GM21381 (cell line): Measurements from ENCODE around the gene TEX19.

ENCODE experiments used
- ATAC-seq: cut with Tn5 transposase; IDR thresholded peaks from one replicate; pipeline ENCODE4 v1.9.1; 2021; ENCODE audit warnings: mild to moderate bottlenecking, moderate library complexity; ENCODE audit not compliant: unreplicated experiment

Gene TEX19

GRCh38 chr17:82320956-82321927 lies 37.8 kb upstream of the TEX19 start:
- no peak for ATAC-seq

- ATAC-seq, result no peak
Observed at GRCh38 chr17:82321947-82322466, 37.0 kb upstream of the TEX19 start.

- ATAC-seq, result no peak
Observed at GRCh38 chr17:82322526-82323453, 36.3 kb upstream of the TEX19 start.

GRCh38 chr17:82323514-82324234 lies 35.4 kb upstream of the TEX19 start:
- no peak for ATAC-seq

- ATAC-seq, result no peak
Observed at GRCh38 chr17:82324566-82325285, 34.3 kb upstream of the TEX19 start.

- ATAC-seq, result no peak
Observed at GRCh38 chr17:82325286-82326180, 33.5 kb upstream of the TEX19 start.

GRCh38 chr17:82327289-82327688 lies 31.8 kb upstream of the TEX19 start:
- ATAC-seq, result no peak

GRCh38 chr17:82327757-82328140 lies 31.3 kb upstream of the TEX19 start:
- ATAC-seq, result no peak

- ATAC-seq, result no peak
Observed at GRCh38 chr17:82328141-82328993, 30.7 kb upstream of the TEX19 start.

GRCh38 chr17:82328994-82329507 lies 30.0 kb upstream of the TEX19 start:
- ATAC-seq, result no peak

GRCh38 chr17:82329683-82330321 lies 29.2 kb upstream of the TEX19 start:
- no peak for ATAC-seq

- no peak for ATAC-seq
Observed at GRCh38 chr17:82330322-82331239, 28.5 kb upstream of the TEX19 start.

- no peak for ATAC-seq
Observed at GRCh38 chr17:82331345-82331939, 27.6 kb upstream of the TEX19 start.

- ATAC-seq, result no peak
Observed at GRCh38 chr17:82332669-82333278, 26.3 kb upstream of the TEX19 start.
